Measurements from ENCODE around the gene POU3F2. TPM values are rescaled to one million over a fixed set of nuclear protein-coding genes. Genes with fewer than 3 reads are reported as not detected.

The POU3F2 gene
- not detected in 2 replicates for total RNA-seq

- DNase-seq (ENCODE audit: extremely low read depth, low read depth, low spot score) = no peak
Observed at GRCh38 chr6:98834060-98835031, at the start of gene POU3F2. POU3F2 (plus strand) TSS chr6:98834574; CDS start chr6:98834874, 300 bp downstream.

DNA sequence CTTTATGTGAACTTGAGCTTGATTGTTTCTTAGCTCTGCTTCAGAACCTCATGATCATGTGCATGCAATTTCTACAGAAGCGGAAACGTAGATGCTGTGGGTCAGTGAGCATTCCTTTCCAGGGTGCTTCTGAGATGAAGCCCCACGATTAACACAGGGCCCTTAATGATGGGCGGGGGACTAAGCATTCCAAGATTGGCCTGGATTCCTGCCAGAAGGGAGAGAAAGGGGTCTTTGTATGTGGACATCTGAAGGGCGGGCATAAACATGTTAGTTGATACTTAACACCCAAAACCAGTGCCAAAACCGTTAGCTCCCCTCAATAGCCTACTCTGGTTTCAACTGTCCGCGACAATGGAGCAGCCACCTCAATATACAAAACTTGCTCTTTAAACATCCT, 46.9 kb upstream of the POU3F2 start:
- DNase-seq (ENCODE audit: extremely low read depth, low read depth, low spot score) = no peak

- no peak for DNase-seq (ENCODE audit: extremely low read depth, low read depth, low spot score)
Observed at GRCh38 chr6:98787961-98788360, 46.4 kb upstream of the POU3F2 start.

DNA sequence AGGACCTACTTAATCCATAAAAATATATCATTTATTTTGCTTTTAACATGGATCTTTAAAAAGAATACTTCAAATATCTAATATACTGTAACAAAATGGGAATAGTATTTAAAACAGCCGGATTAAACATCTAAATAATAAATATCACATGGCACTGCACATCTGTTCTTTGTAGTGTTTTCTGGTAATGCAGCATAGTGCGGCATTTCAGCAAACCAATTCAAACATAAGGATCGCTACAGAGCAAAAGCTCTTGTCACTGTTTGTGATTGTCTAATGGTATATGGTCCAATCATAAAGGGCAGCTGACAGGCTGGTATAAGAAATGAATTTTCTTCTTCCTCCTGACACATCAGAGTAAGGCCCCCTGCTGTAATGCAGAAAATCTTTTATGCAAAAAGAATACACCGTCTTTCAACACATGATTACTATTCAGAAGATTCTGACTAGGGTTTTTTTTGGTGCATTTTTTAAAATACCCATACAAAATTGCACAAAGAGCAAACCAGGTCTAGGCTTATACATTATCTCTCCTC, 40.0 kb upstream of the POU3F2 start:
- DNase-seq (ENCODE audit: extremely low read depth, low read depth, low spot score) = no peak

DNA sequence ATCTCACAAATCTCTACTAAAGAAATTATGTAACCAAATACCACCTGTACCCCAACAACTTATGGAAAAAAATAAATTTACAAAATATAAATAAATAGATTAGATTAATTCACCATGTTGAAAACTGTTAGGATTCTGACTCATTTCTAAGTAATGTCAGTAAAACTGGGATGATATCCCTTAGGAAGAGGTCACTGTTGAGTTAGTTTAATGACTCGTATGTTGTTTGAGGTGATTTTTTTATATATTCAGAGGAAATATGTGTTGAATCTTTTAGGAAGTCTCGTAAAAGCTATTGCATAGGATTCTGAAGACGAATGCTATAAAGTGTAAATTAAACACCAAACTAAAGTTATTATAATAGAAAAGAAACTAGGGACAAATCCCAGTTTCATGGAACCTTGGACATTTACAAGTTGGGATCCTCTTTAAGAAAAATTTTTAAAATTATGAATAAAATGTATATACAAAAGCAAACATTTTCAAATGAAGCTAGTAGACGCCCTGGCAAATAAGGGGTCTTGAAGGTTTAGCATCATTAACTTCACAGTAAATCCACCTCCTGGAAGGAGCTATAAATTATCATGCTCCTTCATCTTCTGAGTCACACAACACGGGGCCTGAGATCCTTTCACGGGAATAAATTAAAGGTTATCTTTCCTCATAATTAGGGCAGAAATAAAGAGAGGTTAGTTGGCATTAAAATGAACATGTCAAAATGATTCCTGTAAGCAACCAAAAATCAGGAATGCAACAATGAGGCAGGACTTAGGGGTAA, 37.0 kb upstream of the POU3F2 start:
- DNase-seq (ENCODE audit: extremely low read depth, low read depth, low spot score) = no peak

GRCh38 chr6:98800866-98801265, 33.5 kb upstream of the POU3F2 start:
- no peak for DNase-seq (ENCODE audit: extremely low read depth, low read depth, low spot score)

GRCh38 chr6:98808541-98809210, 25.7 kb upstream of the POU3F2 start:
- no peak for DNase-seq (ENCODE audit: extremely low read depth, low read depth, low spot score)

DNA sequence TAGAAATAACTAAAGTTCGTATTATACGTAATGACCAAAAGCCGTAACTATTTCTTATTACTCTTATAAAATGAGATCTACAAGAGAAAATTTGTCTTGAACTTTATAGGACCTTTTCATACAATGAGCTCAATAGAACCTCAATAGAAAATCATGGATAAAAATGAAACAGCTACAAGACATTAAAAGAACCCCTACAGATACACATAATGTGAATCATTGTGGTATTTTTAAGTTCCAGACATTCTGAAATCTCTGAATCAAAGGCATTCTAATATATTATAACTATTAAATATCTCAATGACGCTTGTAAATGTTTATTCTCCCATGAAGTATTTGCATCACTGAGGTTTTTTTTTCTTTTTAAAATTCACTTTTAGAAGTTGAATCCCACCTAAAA, 22.2 kb upstream of the POU3F2 start:
- DNase-seq (ENCODE audit: extremely low read depth, low read depth, low spot score) = no peak

GRCh38 chr6:98816799-98817198, 17.6 kb upstream of the POU3F2 start:
- no peak for DNase-seq (ENCODE audit: extremely low read depth, low read depth, low spot score)

DNA sequence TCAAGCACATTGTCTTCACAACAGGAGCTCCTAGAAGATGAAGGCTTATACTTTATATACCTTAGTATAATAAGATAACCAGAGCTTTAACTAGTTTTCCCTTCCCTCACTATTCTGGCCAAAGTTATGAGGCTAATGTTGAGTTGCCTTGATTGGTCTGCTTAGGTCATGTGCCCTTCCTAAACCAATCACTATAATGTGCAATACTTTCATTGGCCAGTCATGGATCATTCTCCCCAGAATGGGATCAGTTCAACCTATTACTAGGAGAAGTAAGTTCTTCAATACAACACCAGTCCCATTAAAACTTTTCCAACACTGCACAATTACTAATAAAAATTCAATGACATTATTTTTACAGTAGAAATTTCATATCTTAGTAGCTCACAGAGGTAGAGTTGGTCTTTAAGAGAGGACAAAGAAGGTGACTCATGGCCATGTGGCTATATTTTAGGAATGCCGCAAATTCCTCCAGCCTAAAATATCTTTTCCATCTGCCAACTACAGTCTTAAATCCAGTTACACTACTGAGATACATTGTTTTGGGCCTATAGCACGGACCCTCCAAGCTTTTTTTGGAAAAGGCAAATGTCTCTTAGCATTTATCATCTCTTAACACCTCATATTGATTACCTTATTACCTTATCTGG, 12.5 kb upstream of the POU3F2 start:
- no peak for DNase-seq (ENCODE audit: extremely low read depth, low read depth, low spot score)

DNA sequence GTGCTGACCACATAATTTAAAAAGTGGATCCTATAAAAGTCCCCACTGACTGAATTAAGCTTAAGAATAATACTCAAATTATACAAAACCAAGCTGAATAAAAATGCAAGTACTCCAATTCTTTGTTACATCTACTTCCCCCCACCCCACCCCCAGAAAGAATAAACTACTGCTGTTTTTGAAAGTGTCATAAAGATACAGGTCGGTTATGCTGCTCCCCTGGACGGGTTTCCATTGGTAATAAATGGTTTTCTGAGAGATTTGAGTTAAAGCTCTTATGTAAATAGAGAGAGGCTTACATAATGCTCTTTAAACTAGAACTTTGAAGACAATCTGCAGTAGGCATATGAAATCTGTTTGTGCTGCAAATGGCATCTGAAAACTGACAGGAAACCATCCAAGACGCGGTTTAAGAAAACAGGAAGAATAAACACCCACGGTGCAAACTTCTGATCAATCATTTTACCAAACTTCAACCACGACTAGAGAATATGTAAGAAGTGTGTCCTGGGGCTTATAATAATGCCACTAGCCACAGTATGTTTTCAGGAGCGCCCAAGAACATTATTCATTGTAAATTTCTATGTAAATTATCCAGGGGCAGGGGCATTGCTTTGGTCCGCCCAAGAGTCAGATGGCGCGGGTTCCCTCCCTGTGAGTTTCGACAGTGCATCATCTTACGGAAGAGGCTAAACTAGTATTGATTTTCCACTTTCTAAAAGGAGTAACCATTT, 10.8 kb upstream of the POU3F2 start:
- no peak for DNase-seq (ENCODE audit: extremely low read depth, low read depth, low spot score)

DNA sequence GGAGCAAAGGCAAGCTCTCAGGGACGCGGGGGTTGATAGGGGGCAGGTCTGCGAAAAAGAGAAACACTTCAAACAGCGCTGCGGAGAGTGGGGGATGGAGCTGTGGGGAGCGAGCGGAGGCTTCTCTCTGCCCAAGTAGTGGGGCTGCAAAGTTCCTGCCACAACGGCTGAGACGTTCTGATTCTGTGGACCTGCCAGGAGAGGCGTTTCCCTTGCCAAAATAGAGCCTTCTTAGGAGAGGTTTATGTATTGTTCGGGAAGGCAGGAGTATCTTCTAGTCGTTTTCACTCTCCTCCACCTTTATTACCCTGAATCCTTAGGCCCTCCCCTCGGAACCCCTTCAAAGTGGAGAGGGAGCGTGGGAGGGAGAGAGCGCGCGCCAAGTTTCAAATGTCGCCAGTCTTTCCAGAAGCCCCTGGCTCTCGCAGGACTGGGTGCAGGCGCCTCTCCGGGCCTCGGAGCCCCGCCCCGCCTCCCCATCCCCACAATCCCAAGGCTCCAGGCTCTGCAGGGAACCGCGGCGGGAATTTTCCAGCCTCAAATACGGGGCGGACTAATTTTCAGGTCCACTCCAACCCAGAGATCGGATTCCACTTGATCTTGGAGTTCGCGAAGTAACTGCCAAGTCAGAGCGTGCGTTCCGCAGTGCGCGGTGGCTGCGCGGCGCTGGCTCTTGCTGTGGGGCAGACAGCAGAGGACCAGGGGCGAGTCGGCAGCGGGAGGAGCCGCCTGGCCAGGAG, 10.0 kb upstream of the POU3F2 start:
- no peak for DNase-seq (ENCODE audit: extremely low read depth, low read depth, low spot score)

- no peak for DNase-seq (ENCODE audit: extremely low read depth, low read depth, low spot score)
Observed at GRCh38 chr6:98824902-98825599, 9.3 kb upstream of the POU3F2 start.

- no peak for DNase-seq (ENCODE audit: extremely low read depth, low read depth, low spot score)
Observed at GRCh38 chr6:98825600-98826230, 8.7 kb upstream of the POU3F2 start.

- DNase-seq (ENCODE audit: extremely low read depth, low read depth, low spot score) = no peak
Observed at GRCh38 chr6:98827295-98828159, 6.8 kb upstream of the POU3F2 start.

GRCh38 chr6:98828211-98828788, 6.1 kb upstream of the POU3F2 start:
- DNase-seq (ENCODE audit: extremely low read depth, low read depth, low spot score) = no peak

DNA sequence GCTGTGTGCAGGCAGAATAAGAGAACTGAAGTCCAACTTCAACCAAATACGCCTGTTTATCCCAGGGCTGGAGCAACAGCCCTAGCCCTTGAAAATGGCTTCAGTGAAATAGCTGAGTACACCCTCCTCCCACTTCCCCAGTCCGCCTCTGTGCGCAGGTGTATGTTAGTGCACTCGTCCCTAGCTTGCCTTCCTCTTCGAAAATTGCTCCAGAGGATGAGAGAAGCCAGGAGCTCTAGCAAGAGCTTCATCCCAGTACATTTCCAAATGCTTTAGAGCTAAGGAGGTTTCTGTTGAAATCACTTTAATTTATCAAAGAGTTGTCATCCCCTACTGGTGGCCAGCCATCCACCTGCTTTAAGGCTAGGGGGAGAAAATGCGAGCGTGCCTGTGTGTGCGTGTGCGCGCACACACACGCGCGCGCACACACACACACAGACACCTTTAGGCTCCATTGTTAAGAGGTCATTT, 5.4 kb upstream of the POU3F2 start:
- DNase-seq (ENCODE audit: extremely low read depth, low read depth, low spot score) = no peak
